ENCODE results near the gene PSIP1. TPM values are rescaled to one million over a fixed set of nuclear protein-coding genes. Genes with fewer than 3 reads are reported as not detected.

Gene PSIP1
- total RNA-seq, 1 donor from 2014 or later: 402 TPM

DNA sequence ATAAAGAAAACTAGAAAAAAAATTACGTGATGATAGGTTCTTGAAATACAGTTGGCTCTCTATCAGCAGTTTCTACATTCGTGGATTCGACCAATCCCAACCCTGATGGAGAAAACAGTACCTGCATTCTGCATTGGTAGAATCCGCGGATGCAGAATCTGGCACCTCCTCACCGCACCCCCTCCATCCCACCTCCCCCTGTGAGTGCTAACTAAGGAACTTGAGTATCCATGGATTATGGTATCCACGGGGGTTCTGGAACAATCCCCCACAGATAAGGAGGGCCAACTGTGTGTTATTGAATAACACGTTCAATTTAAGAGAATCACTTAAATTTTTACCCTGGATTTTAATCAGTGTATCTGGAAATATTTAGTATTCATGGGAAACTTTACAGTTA is 10.5 kb upstream of the PSIP1 start:
- Mint-ChIP-seq H3K4me3 (no peak overlapping the region), H3K27me3 (ENCODE audit: insufficient read depth, low read depth) (no peaks in the 10 kb centered on the region), H3K27ac (no peak overlapping the region), H3K4me1 (no peaks in the 10 kb centered on the region), H3K36me3 (no peaks in the 10 kb centered on the region), H3K9me3 (no peaks in the 10 kb centered on the region)
- H3K27me3 ChIP-seq: no peaks in the 10 kb centered on the region
- H3K4me2 ChIP-seq: no peak overlapping the region
- H4K20me1 ChIP-seq (ENCODE audit: low read depth): no peaks in the 10 kb centered on the region
- no peaks in the 10 kb centered on the region for H3F3A ChIP-seq (ENCODE audit: low read depth)
- peaks cover 8% of the 10 kb centered on the region for H3K4me1 ChIP-seq
- H3K27ac ChIP-seq: no peak overlapping the region
- H3K79me2 ChIP-seq (ENCODE audit: low read depth): no peaks in the 10 kb centered on the region
- H2AFZ ChIP-seq (replicated peaks): no peak overlapping the region
- H3K9me3 ChIP-seq (ENCODE audit: low read depth): no peaks in the 10 kb centered on the region
- TF ChIP-seq, protein P1, sequence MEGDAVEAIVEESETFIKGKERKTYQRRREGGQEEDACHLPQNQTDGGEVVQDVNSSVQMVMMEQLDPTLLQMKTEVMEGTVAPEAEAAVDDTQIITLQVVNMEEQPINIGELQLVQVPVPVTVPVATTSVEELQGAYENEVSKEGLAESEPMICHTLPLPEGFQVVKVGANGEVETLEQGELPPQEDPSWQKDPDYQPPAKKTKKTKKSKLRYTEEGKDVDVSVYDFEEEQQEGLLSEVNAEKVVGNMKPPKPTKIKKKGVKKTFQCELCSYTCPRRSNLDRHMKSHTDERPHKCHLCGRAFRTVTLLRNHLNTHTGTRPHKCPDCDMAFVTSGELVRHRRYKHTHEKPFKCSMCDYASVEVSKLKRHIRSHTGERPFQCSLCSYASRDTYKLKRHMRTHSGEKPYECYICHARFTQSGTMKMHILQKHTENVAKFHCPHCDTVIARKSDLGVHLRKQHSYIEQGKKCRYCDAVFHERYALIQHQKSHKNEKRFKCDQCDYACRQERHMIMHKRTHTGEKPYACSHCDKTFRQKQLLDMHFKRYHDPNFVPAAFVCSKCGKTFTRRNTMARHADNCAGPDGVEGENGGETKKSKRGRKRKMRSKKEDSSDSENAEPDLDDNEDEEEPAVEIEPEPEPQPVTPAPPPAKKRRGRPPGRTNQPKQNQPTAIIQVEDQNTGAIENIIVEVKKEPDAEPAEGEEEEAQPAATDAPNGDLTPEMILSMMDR (IDR thresholded peaks at IDR 0.05): no peak
- TF ChIP-seq EZH2 (IDR thresholded peaks at IDR 0.05) (no peak), EZH2phosphoT487 (IDR thresholded peaks at IDR 0.05) (no peak)
- no peak for DNase-seq (ENCODE audit: low spot score)
- H3K9ac ChIP-seq: no peak overlapping the region
- H3K4me3 ChIP-seq: no peak overlapping the region
- H3K36me3 ChIP-seq: no peaks in the 10 kb centered on the region

DNA sequence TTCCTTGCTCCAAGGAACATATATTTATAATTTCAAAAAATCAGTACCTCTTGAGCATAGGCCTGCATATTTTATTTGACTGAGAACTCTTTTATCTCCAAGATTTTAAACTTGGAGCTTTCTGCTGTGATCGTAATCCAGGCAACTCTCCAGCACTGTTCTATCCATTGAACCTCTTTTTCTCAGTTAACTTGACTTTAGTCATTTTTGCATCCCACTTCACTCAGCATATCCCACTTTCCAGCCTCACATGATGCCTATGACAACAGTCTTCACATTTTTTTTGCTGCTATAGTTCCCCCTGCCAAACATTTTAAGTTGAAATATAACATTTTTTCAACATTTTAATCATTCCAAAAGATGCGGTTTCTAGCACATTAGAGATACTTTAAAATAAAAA is 9.1 kb upstream of the PSIP1 start:
- Histone ChIP-seq H3K27me3 (no peaks in the 10 kb centered on the region), H3K9me3 (ENCODE audit: low read depth) (no peaks in the 10 kb centered on the region), H3F3A (ENCODE audit: low read depth) (no peaks in the 10 kb centered on the region), H4K20me1 (ENCODE audit: low read depth) (no peaks in the 10 kb centered on the region), H2AFZ (replicated peaks) (no peak overlapping the region), H3K4me3 (no peak overlapping the region), H3K79me2 (ENCODE audit: low read depth) (no peaks in the 10 kb centered on the region), H3K27ac (no peak overlapping the region), H3K9ac (no peak overlapping the region), H3K36me3 (no peaks in the 10 kb centered on the region), H3K4me2 (no peak overlapping the region), H3K4me1 (peaks cover 8% of the 10 kb centered on the region)
- TF ChIP-seq EZH2phosphoT487 (IDR thresholded peaks at IDR 0.05) (no peak), EZH2 (IDR thresholded peaks at IDR 0.05) (no peak)
- TF ChIP-seq, protein P1 (IDR thresholded peaks at IDR 0.05): no peak
- Mint-ChIP-seq H3K27ac (no peak overlapping the region), H3K9me3 (no peaks in the 10 kb centered on the region), H3K27me3 (ENCODE audit: insufficient read depth, low read depth) (no peaks in the 10 kb centered on the region), H3K4me1 (no peaks in the 10 kb centered on the region), H3K4me3 (no peak overlapping the region), H3K36me3 (no peaks in the 10 kb centered on the region)
- DNase-seq (ENCODE audit: low spot score): no peak

DNA sequence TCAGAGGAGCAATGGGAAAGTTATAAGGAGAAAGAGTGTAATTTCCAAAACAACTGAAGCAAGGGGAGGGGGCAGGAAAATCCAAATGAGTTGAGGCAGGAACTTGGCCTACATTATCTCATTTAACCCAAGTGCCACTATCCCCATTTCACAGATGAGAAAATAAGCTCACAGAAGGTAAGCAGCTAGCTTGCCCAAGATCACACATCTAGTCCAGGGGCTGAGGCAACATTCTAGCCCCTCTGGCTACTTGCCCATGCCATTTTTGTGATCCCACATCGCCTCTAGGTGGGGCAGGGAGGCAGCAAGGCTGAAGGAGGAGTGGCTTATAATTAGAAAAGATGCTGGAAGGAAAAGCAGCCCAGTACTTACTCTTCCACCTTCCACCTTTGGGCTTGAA is 2.6 kb upstream of the PSIP1 start:
- Mint-ChIP-seq H3K4me3 (no peak overlapping the region), H3K27ac (no peak overlapping the region)

More for the DNA sequence above, 2.6 kb upstream of the PSIP1 start:
- TF ChIP-seq, protein P1 (IDR thresholded peaks at IDR 0.05): peak; percentile 53
- TF ChIP-seq EZH2phosphoT487 (IDR thresholded peaks at IDR 0.05): no peak
- Histone ChIP-seq H3K4me1 (peaks cover 34% of the 10 kb centered on the region), H3K27ac (peak overlapping the region; percentile 53), H3K36me3 (peaks cover 8% of the 10 kb centered on the region), H2AFZ (replicated peaks) (no peak overlapping the region), H3K9ac (no peak overlapping the region), H3K9me3 (ENCODE audit: low read depth) (no peaks in the 10 kb centered on the region), H3K79me2 (ENCODE audit: low read depth) (peaks cover 39% of the 10 kb centered on the region), H3K4me2 (peak overlapping the region; percentile 94), H4K20me1 (ENCODE audit: low read depth) (peaks cover 18% of the 10 kb centered on the region), H3K27me3 (no peaks in the 10 kb centered on the region), H3F3A (ENCODE audit: low read depth) (peaks cover 38% of the 10 kb centered on the region), H3K4me3 (peak overlapping the region; percentile 90)
- Mint-ChIP-seq H3K27me3 (ENCODE audit: insufficient read depth, low read depth) (peaks cover 4% of the 10 kb centered on the region), H3K36me3 (peaks cover 9% of the 10 kb centered on the region), H3K4me1 (peaks cover 35% of the 10 kb centered on the region), H3K9me3 (no peaks in the 10 kb centered on the region)
- peak; percentile 66 for DNase-seq (ENCODE audit: low spot score)
